ENCODE results near the gene ZNHIT1. TPM values are rescaled to one million over a fixed set of nuclear protein-coding genes. Genes with fewer than 3 reads are reported as not detected.
A peak's percentile ranks its signal among the peaks of the same experiment; 100 is the strongest.

Gene ZNHIT1
- total and polyA plus RNA-seq, 11 donors: 47.0 to 156 (median 61.0) TPM

- intact Hi-C loops (cut with DNase I): loop anchor here in 1 of 10 donors (10.0 kb wide), 1 partner anchor 53 kb away; no protein-coding TSS in a partner anchor
- ATAC-seq (peak in 3 of 4 donors; percentile 19 to 38 (median 34)), DNase-seq (peak in 1 of 5 donors; percentile 29)
- Histone ChIP-seq H3K27me3 (no peaks in the 10 kb centered on the region), H3K4me1 (peaks cover 0 to 26% (median 17%) of the 10 kb centered on the region in 12 donors), H3K27ac (peak overlapping the region in 3 of 12 donors; percentile 5 to 29 (median 9)), H3K4me3 (peak overlapping the region in 9 of 12 donors; percentile 19 to 40 (median 26)), H3K36me3 (peaks cover 0 to 21% (median 15%) of the 10 kb centered on the region in 9 donors), H3K9me3 (no peaks in the 10 kb centered on the region)
- no peak for TF ChIP-seq POLR2A (IDR thresholded peaks at IDR 0.05)
- WGBS, 4 donors: 13 to 50% (median 21%) methylated on average over 5 to 52 of the region's 52 CpGs
Measured at GRCh38 chr7:101232141-101232850, 14.3 kb downstream of the ZNHIT1 start.

- no peak overlapping the region for H3K27ac ChIP-seq
- ATAC-seq (no peak), DNase-seq (peak in 1 of 5 donors; percentile 15)
- H3K4me3 ChIP-seq: no peak overlapping the region
- peaks cover 0 to 43% (median 35%) of the 10 kb centered on the region in 12 donors for H3K4me1 ChIP-seq
- 87 to 90% (median 90%) methylated on average over 18 to 21 of the region's 21 CpGs for WGBS, 4 donors
- intact Hi-C loops (cut with DNase I): loop anchor here in 1 of 10 donors (10.0 kb wide), 1 partner anchor 51 kb away; no protein-coding TSS in a partner anchor
- TF ChIP-seq POLR2A (IDR thresholded peaks at IDR 0.05): no peak
- H3K9me3 ChIP-seq: no peaks in the 10 kb centered on the region
- no peaks in the 10 kb centered on the region for H3K27me3 ChIP-seq
- peaks cover 0 to 17% (median 3%) of the 10 kb centered on the region in 9 donors for H3K36me3 ChIP-seq
Measured at GRCh38 chr7:101233907-101234547, 16.1 kb downstream of the ZNHIT1 start.

GRCh38 chr7:101234636-101235035 is 16.7 kb downstream of the ZNHIT1 start:
- H3K9me3 ChIP-seq: no peaks in the 10 kb centered on the region
- peaks cover 0 to 20% (median 5%) of the 10 kb centered on the region in 9 donors for H3K36me3 ChIP-seq
- DNase-seq: no peak
- no peak overlapping the region for H3K4me3 ChIP-seq
- TF ChIP-seq CTCF (IDR thresholded peaks at IDR 0.05): no peak
- ATAC-seq: no peak
- no peak overlapping the region for H3K27ac ChIP-seq
- peaks cover 0 to 49% (median 38%) of the 10 kb centered on the region in 12 donors for H3K4me1 ChIP-seq
- intact Hi-C loops (cut with DNase I): loop anchor here in 1 of 10 donors (10.0 kb wide), 1 partner anchor 50 kb away; no protein-coding TSS in a partner anchor
- no peaks in the 10 kb centered on the region for H3K27me3 ChIP-seq
- WGBS, 4 donors: 88 to 94% (median 91%) methylated on average over 5 of the region's 5 CpGs

GRCh38 chr7:101235050-101235449 is 17.1 kb downstream of the ZNHIT1 start:
- H3K4me1 ChIP-seq: peaks cover 0 to 53% (median 40%) of the 10 kb centered on the region in 12 donors

More at GRCh38 chr7:101235050-101235449, 17.1 kb downstream of the ZNHIT1 start:
- Histone ChIP-seq H3K4me3 (no peak overlapping the region), H3K9me3 (no peaks in the 10 kb centered on the region), H3K27ac (no peak overlapping the region), H3K36me3 (peaks cover 0 to 24% (median 9%) of the 10 kb centered on the region in 9 donors), H3K27me3 (no peaks in the 10 kb centered on the region)
- DNase-seq: no peak
- no peak for ATAC-seq
- 66 to 78% (median 73%) methylated on average over 10 to 11 of the region's 11 CpGs for WGBS, 4 donors
- TF ChIP-seq POLR2A (IDR thresholded peaks at IDR 0.05): no peak
- peak in 8 of 12 donors; percentile 6 to 38 (median 32) for TF ChIP-seq CTCF (IDR thresholded peaks at IDR 0.05)
- intact Hi-C loops (cut with DNase I): loop anchor here in 1 of 10 donors (10.0 kb wide), 1 partner anchor 50 kb away; no protein-coding TSS in a partner anchor
